HG03354 (cell line): ENCODE results near the gene MYEOV.

Experiments used
- ATAC-seq: cut with Tn5 transposase; IDR thresholded peaks from one replicate; pipeline ENCODE4 v1.9.1; 2021; ENCODE audit warnings: mild to moderate bottlenecking; ENCODE audit not compliant: unreplicated experiment, poor library complexity, severe bottlenecking

MYEOV gene

DNA sequence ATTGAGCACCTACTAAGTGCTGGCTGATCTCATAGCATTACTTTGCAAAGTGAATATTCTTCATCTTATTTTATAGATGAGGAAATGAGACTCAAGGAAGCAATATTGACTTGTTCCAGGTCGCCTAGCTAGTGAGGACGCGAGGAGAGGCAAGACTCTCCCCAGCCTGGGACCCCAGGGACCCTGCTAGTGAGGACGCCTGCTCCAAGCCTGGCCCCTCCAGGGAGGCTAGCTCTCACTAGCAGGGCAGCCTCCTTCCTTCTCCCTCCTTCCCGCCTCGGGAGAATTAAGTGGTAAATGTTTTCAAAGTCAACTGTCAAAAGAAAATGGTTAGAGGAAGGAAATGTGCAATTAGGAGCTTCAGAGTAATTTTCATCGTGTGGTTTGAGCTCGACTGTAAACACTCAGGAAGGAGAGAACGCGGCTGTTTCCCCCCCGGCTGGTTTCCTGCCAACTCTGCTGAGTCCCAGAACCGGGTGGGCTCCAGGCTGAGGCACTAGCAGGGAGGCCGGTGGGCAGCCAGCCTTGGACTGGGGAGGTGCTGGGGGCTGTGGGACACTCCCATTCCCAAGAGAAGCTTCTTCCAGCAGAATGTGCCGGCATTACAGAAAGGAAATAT lies 17.9 kb downstream of the MYEOV start:
- ATAC-seq, result no peak

DNA sequence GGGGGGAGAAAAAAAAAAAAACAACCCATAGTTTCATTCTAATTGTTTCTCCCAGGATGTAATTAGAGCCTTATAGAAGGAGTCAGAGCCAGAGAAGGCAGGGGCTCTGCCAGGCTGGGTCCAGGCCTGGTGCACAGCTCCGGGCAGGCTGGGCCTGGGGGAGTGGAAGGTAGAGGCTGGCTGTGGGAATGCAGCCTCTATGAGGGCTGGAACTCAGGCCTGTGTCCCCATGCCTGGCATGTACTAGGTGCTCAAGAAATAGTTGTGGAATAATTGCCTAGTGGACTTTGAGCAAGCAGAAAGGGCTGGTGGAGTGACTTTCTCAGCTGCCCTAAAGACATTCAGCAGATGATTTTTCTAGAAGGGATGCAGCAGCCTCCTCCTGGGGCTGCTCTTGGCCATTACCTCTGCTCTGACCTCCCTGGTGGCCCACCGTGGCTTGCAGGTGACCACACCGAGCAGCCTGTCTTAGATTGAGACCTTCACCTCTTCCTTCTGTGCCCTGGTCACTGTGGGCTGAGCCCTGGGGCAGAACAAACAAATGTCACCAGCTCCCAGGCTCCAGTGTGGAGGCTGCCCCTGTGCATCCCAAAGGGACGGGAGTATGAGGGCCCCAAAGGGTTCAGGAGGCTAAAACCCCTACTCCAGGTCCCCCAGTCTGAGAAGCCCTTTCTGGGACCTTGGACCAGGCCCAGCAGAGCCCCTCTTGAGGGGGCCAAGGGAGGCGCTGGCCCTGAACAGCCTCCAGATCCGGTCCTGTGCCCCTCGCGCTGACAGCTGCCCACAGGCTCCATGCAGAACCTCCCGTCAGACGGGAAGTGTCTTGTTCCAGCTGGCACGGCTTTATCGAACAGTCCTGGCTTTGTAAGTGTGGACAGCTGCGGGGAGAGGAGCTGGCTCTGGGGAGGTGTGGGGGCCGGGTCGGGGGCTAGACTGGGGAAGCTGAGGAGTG lies 18.8 kb downstream of the MYEOV start:
- ATAC-seq, result no peak

DNA sequence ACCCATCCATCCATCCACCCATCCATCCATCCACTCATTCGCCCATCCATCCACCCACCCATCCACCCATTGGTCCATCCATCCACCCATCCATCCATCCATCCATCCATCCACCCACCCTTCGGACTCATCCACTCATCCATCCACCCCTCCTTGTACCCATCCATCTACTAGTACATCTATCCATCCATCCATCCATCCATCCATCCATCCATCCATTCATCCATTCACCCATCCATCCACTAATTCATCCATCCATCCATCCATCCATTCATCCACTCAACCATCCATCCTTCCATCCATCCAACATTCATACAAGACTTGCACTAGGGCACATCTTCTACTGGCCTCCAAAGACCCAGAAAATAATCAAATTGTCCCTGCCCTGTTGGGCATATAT lies 20.0 kb downstream of the MYEOV start:
- ATAC-seq, result no peak

DNA sequence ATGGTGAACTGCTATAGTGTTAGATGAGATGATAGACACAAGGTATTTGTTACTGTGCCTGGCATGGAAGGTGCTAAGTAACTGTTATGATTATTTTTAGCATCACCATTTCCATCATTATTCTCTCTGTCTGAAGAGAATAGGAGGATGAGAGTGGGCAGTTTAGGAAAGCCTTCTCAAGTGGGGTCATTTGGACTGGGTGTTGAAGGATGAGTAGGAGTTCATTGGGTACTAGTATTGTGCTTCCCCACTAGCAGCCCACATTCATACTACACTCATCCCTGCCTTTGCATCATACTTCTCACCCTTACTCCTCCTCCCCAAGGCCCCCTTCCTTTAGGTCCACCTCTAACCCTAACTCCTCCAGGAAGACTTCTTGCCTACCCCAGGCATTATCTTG lies 20.6 kb downstream of the MYEOV start:
- no peak for ATAC-seq

DNA sequence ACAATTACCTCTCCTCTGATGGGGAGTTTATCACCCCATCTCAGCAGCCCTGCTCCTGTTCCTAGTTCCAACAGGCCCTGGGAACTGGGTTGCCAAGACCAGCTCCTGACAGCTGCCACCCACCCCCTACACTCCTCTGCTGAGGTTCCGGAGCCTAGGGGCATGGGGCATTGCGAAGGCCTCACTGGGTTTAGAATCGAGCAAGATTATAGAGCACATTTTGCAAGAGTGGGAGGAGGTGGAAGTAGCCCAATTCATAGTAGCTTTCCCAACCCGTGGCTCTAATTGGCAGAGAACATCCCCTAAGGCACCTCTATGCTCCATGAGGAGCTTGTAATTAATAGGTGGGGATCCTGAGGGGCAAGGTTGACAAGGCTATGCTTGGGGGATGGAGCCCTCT lies 23.0 kb downstream of the MYEOV start:
- no peak for ATAC-seq

DNA sequence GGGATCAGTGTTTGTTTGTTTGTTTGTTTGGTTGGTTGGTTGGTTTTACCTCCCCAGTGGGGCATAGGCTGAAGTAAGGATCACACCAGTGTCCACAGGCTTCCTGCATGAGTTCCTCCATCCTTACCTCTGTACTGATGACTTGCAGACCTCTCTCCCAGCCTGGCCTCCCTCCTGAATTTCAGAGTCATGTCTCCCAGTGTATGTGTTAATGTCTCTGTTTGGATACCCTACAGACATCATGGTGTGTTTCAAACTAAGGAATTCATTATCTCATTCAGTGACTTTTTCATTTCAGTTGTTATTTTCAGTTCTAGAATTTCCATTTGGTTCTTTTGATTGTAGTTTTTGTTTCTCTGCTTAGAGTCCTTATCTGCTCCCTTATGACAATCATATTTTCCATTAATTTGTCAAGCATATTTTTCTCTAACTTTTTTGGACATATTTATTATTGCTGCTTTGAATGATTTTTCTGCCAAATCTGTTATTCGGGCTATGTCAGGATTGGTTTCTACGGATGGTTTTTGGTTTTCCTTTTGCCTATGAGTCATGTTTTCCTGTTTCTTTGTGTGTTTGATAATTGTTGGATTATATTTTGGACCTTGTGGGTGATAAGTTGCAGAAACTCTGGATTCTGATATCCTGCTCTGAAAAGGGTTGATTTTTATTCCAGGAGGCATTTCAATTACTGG lies 23.6 kb downstream of the MYEOV start:
- ATAC-seq, result no peak

DNA sequence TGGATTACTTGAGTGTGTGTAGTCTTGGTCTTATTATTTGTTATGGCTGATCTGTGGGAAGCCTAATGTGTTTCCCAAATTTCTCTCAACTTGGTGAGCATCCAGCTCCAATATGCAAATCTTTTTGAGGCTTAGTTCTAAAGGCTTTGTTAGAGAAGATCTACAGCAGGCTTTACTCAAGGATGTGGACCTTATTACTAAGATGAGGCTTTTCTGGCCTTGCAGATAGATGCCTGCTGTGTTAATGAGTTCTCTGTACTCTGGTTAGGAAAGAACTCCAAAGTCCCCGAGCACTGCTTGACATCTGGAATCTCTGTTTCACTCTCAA lies 24.1 kb downstream of the MYEOV start:
- no peak for ATAC-seq

DNA sequence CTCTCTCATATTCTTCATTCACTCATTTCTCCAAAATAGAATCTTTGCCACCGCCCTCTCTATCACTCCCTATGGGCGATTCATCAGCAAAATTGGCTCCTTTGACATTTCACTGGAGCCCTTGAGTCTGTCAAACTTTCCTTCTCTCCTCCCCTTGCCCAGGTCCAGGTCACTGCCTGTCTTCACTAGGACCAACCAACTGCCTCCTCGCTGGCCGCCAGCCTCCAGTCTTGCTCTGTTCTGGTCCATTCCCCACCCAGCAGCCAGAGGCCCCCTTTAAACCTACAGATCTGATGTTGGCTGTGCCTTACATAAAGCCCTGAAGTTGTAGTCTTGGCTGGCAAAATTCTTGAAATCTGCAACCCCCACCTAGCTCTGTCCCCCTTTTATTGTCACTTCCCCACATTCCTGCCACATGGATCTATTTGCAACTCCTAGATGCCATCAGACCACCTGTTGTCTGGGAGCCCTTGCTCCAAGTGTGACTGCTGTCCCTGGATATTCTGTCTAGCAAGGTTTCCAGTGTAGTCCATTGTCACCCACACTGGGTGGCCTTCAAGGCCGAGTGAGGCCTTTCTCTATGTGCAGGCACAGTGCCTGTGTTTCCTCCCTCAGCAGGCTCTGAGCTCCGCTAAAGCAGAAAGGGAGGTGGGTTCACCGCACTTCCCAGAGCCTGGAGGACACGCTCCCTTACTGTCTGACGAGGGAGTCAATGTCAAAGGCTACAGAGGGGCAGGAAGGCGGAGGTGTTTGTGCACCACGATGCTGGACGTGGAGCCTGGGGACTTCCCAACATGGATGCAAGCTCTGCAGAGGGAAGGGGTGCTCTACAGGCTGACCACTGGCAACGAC lies 25.5 kb downstream of the MYEOV start:
- no peak for ATAC-seq

DNA sequence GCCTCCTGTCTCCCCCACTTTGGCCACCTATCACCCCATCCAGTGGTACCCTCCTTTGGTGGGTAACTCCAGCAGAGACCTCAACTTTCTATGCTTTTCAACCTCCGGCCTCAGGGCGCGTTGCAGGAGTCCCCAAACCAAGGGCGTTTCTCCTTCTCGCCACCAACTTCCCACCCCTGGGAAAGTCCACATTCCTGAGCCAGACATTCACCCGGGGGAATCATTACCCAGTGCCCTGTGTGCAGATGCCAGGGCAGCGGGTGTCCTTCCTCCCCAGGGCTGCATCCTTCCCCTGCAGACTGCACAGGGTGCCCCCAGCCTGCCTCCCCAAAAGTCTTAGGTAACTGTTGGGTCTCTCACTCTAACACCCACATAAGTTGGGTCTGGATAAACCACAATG lies 26.4 kb downstream of the MYEOV start:
- ATAC-seq, result no peak

DNA sequence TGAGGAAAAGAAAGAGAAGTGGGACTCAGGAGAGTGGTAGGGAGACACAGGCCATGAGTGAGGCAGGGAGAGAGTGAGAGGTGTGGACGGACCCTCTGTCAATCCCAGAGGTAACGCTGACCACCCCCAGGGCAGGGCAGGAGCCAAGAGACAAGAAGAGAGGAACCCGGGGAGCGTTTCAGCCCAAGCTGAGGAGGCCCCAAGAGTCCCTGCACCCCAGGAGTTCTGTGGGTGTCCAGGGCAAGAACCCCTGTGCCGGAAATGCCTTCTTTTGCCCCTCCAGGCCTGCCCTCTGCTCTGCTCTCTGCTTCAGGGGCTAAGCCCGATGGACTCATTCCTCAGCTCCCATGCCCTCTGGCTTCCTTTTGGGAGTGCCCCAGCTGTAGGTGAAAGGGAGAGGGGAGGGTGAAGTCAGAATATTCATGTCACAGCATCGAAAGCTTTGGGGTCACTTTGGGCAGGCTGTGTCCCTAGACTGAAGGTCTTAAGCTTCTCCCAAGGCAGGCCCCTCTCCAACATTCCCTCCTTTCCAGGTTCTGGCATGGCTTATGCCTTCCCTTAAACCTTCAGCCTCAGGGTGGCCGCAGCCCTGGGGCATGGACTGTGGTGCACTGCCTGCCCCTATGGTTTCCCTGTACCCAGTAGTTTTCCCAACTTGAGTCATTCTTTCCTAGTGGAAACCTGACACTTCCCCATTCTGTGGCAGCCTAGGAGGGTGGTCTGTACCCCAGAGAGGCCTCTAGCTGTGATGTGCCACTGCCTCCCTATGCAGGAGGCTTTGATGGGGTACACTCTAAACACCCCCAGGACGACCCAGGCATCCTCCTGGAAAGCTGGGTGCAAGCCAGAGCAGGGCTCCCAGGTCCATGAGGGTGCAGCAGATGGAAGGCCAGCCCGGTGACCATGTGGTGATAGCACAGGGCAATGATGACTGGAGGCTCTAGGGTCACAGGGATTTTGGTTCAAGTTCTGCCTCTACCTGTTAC lies 27.1 kb downstream of the MYEOV start:
- ATAC-seq, result no peak

DNA sequence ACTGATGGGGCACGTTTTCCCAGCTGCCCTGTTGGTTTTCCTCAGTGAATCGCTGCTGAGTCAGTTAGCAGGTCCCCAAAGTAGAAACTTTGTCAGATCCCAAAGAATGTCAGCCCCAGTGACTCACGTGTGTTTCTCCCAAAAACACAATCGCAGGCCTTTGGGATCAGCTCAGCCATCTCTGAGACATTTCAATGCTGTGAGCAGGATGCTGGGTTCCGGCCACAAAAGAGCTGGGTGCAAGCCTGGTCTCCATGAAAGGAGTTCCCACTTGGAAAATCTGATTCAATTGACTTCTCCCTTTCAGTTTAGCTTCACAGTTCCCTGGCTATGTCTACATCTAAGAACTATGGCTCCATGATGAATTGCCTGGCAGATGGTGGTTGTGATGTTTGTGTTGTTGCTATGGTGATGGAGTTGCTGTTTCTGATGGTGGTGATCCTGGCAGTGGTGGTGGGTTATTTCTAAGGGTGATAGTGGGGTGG lies 28.0 kb downstream of the MYEOV start:
- ATAC-seq, result no peak

DNA sequence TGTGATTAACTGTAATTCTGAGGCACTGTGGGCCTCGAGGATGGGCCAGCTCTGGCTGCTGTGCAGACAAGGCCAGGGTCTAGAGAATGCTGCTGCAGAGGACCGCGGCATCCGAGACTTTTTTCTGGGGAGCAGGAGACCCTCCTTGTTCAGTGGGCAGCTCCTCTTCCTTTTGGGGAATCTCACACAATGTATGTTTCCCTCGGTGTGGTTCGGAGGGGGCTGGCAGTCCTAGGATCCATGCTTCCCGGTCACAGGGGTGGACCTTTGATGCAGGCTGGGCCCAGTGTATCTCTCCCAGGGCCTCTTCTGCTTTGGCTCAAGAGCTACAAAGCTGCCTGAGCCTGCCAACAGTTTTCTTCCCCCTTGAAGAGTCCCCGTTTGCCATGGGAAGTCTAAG lies 31.5 kb downstream of the MYEOV start:
- no peak for ATAC-seq

DNA sequence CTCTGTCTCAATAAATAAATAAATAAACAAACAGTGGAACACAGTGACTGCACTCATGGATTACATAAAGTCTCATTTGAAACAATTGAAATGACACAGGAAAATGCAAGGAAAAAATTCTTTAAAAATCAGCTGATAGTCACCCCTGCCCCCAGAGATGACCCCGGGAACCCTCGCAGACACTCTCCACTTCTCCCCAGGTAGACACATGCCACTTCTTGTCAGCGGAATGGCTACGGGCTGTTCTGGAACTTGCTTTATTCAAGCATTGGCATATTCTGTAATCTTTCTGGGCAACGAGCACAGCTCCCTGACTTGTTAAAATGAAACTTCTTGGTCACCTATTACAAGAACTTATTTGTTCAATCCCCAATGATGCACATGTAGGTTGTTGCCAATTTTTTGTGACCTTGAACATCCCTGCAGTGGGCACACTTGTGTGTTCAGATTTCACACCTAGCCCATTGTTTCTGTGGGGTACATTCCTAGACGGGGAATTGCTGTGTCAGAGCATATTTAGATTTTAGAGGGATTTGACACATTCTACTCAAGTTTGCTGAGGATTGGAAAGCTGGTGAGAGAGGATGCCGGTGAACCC lies 32.8 kb downstream of the MYEOV start:
- no peak for ATAC-seq

DNA sequence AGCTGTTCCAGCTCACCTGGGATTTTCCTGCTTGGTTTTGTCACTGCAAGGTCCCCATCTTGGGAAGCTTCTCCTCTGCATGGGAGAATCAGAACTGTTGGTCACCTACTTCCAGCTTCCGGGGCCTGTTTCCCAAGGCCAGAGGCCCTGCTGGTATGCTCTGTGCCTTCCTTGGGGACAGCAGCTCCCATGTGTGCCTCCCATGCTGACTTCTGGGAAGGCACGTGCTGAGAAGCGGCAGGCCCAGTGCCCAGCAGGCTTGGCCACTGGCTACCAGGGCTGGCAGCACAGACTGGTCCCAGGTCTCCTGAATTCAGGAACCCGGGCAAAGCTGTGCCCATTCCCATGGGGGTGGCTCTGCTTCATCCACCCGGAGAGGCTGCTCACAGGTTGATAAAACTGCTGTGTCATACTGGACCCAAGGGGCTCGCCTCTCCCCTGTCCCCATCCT lies 33.8 kb downstream of the MYEOV start:
- ATAC-seq, result no peak

DNA sequence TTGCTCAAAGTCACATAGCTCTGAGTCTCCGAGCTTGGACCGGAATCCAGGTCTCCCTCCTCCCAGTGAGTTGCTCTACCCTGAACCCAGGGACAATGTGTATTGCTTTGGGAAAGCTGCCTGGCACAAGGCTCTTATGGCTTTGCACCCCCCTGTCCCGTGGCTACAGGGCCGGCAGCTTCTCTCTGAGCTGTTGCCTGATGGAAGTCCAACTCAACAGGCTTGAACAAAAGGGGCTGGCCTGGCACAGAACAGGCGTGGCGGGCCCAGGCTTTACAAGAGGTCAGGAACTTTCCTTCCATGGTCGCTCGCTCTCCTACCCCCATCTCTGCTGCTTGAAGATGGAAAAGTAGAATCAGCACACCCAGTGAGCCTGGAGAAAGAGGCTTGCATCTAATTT lies 34.3 kb downstream of the MYEOV start:
- ATAC-seq, result no peak

DNA sequence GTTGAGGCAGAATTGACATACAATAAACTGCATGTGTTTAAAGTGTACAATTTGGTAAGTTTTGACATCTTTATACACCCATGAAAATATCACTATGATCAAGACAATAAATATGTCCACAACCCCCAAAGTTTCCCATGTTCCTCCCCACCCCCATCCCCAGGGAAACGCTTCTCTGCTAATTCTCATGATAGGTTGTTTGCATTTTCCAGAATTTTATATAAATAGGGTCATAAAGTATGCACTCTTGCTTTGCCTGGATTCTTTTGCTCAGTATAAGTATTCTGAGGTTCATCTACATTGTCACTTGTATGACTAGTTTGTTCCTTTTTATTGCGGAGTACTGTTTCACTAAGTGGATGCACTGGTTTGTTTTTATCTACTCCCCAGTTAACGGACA lies 35.6 kb downstream of the MYEOV start:
- no peak for ATAC-seq

DNA sequence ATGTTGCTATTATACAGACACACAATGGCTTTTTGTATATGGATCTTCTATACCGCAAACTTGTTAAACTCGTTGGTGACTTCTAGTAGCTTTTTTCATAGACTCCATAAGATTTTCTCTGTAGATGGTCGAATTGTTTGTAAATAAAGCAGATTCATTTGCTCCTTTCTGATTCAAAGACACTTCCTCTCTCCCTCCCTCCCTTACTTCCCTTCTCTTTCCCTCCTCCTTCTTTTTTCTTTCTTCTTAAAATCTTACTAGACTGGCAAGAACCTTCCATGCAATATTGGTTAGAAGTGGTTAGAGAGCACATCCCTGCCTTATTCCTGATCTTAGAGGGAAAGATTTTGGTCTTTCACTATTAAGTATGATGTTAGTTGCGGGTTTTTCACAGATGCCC lies 36.4 kb downstream of the MYEOV start:
- ATAC-seq, result no peak

DNA sequence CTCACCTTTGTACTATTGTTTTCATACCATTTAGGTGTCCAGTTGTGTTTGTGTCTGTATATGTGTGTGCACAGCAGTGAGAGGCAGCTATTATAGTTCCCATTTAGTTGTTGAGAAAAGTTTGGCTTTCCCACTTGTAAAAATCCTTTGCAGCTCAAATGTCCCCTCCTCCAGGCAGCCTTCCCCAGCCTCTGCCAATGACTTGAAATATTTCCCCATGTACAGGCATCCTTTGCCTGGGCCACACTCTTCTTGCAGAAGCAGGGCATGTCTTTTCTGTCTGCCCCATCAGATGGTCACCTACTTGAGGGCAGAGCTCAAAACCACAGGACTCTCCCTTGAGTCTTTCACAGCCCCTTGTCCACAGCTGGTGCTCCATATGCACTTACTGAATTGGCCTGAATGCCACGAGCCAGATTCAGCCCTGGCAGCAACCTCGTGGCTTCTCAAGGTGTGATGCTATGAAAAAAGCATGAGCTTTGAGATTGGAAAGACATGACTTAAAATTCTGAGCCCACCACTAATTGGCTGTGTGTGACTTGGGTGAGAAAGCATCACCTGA lies 39.3 kb downstream of the MYEOV start:
- ATAC-seq, result no peak
